IMR-90 (cell line): ENCODE results near the gene BPIFA3.

Experiments used
- BHLHE40 ChIP-seq: fragments of 150-350 bp; IDR thresholded peaks from 2 replicates; pipeline ENCODE4 v1.6.1; 2016; ENCODE audit warnings: mild to moderate bottlenecking, low read depth, low read length
- ELK1 ChIP-seq: fragments of 150-350 bp; IDR thresholded peaks from 2 replicates; pipeline ENCODE4 v1.6.1; 2016; ENCODE audit warnings: low read depth, mild to moderate bottlenecking, low read length, moderate library complexity, borderline replicate concordance
- FOS ChIP-seq: fragments of 150-350 bp; IDR thresholded peaks from 2 replicates; pipeline ENCODE4 v1.6.1; 2016; ENCODE audit warnings: low read depth, low read length
- MAFK ChIP-seq: IDR thresholded peaks from 2 replicates; pipeline ENCODE4 v1.6.1; 2012; ENCODE audit warnings: low read depth, low read length, improper control_type of control experiment
- MAZ ChIP-seq: IDR thresholded peaks from 2 replicates; pipeline ENCODE4 v1.6.1; 2012; ENCODE audit warnings: low read depth, mild to moderate bottlenecking, low read length, improper control_type of control experiment, moderate library complexity, borderline replicate concordance
- MXI1 ChIP-seq: IDR thresholded peaks from 2 replicates; pipeline ENCODE4 v1.6.1; 2012; ENCODE audit warnings: low read depth, mild to moderate bottlenecking, low read length, moderate library complexity, borderline replicate concordance
- POLR2A ChIP-seq: IDR thresholded peaks from 2 replicates; pipeline ENCODE4 v1.6.1; 2012; ENCODE audit warnings: mild to moderate bottlenecking, low read depth, low read length
- RCOR1 ChIP-seq: IDR thresholded peaks from 2 replicates; pipeline ENCODE4 v1.6.1; 2012; ENCODE audit warnings: mild to moderate bottlenecking, low read length, improper control_type of control experiment; ENCODE audit not compliant: insufficient replicate concordance
- RFX5 ChIP-seq: IDR thresholded peaks from 2 replicates; pipeline ENCODE4 v1.8.0; 2012; ENCODE audit warnings: low read depth, mild to moderate bottlenecking, low read length, moderate library complexity
- SMC3 ChIP-seq: fragments of 150-350 bp; IDR thresholded peaks from 2 replicates; pipeline ENCODE4 v1.6.1; 2016; ENCODE audit warnings: low read depth, mild to moderate bottlenecking, antibody characterized with exemption, low read length, moderate library complexity
- TF ChIP-seq, protein P1 (sequence below): conservative IDR thresholded peaks from 2 replicates; pipeline ENCODE4 v1.5.1; 2012; ENCODE audit warnings: mild to moderate bottlenecking, low read depth, low read length, improper control_type of control experiment

DNA sequence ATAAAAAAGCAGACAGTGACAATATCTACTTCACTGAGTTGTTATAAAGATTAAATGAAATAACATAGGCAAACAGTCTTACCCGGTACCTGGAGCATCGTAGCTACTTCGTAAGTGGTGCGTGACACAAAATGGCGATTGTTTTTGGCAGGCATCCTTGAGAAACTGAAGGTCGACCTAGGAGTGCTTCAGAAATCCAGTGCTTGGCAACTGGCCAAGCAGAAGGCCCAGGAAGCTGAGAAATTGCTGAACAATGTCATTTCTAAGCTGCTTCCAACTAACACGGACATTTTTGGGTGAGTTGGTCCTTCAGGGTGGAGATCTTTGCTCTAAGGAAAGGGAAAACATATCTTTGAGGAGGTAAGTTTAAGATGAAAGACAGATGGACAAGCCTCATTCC lies 44.4 kb upstream of the BPIFA3 start:
- TF ChIP-seq BHLHE40 (no peak), MAZ (no peak), POLR2A (no peak), SMC3 (no peak), MXI1 (no peak), ELK1 (no peak), MAFK (no peak), RFX5 (no peak), FOS (no peak), RCOR1 (no peak)
- TF ChIP-seq, protein P1, sequence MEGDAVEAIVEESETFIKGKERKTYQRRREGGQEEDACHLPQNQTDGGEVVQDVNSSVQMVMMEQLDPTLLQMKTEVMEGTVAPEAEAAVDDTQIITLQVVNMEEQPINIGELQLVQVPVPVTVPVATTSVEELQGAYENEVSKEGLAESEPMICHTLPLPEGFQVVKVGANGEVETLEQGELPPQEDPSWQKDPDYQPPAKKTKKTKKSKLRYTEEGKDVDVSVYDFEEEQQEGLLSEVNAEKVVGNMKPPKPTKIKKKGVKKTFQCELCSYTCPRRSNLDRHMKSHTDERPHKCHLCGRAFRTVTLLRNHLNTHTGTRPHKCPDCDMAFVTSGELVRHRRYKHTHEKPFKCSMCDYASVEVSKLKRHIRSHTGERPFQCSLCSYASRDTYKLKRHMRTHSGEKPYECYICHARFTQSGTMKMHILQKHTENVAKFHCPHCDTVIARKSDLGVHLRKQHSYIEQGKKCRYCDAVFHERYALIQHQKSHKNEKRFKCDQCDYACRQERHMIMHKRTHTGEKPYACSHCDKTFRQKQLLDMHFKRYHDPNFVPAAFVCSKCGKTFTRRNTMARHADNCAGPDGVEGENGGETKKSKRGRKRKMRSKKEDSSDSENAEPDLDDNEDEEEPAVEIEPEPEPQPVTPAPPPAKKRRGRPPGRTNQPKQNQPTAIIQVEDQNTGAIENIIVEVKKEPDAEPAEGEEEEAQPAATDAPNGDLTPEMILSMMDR, result no peak
